ENCODE results near the gene PHC2. TPM values are rescaled to one million over a fixed set of nuclear protein-coding genes. Genes with fewer than 3 reads are reported as not detected.

Gene PHC2
- total RNA-seq, 1 experiment from 2014 or later = 9.4 TPM

DNA sequence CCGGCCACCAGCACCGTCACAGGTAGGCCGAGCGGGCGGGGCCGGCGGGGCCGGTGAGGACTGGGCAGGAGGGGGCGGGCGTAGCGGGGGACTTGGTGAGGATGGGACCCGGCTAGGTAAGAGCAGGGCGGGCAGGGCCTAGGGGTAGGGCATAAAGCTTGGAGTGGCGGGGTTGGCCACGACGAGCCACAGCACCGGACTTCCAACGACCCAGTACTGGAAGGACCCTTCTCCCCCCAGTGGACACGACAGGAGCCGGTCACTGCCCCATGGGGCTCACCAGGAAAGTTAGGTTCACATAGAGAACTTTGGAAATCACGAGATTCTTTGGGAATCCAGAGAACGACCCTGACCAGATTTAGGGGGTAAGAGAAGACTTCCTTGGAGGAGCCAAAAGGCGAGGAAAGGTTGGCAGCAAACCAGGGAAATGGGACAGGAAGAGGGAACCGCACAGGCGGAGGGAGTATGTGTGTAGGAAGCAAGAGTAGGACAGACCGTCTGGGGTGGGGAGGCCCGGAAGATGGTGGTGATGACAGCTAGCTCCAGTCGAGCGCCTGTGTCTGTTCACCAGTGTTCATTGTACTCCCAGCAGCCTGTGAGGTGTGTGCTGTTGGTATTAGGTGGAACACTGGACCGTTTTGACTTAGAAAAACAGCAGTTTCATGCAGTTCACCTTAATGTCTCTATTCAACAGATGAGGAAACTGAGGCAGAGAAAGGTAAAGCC is 154.2 kb downstream of the PHC2 start:
- DNase-seq = no peak
- Histone ChIP-seq H3K79me1 (ENCODE audit: insufficient read depth, low read depth, low read length, poor library complexity, severe bottlenecking) (no peaks in the 10 kb centered on the region), H4K20me1 (ENCODE audit: control insufficient read depth, insufficient read depth, insufficient read length) (no peaks in the 10 kb centered on the region), H3K79me2 (ENCODE audit: insufficient read depth, low read length) (no peaks in the 10 kb centered on the region), H3K4me1 (ENCODE audit: insufficient read depth, low read length) (peaks cover 4% of the 10 kb centered on the region; the same call in 1 of the 2 replicates), H2BK15ac (ENCODE audit: low read depth, low read length) (no peak overlapping the region), H3K14ac (ENCODE audit: insufficient read depth, low read length) (no peak overlapping the region), H3K27ac (ENCODE audit: insufficient read length, low read depth, low read length) (no peak overlapping the region), H4K8ac (replicated peaks; ENCODE audit: insufficient read length, low read depth, low read length) (no peak overlapping the region), H3K18ac (ENCODE audit: insufficient read length, low read depth, low read length) (no peak overlapping the region), H3K27me3 (ENCODE audit: insufficient read depth, low read length) (no peaks in the 10 kb centered on the region), H4K5ac (ENCODE audit: insufficient read length, low read depth, low read length) (no peak overlapping the region), H3K4me2 (ENCODE audit: insufficient read depth, insufficient read length, low read length) (no peak overlapping the region), H3K56ac (ENCODE audit: insufficient read length, low read depth, low read length) (no peak overlapping the region), H3K23me2 (ENCODE audit: insufficient read length, low read depth, low read length, poor library complexity, severe bottlenecking) (no peaks in the 10 kb centered on the region), H3K9me3 (ENCODE audit: control insufficient read depth, low read depth, low read length) (no peaks in the 10 kb centered on the region), H2AFZ (ENCODE audit: low read length) (no peak overlapping the region), H3T11ph (ENCODE audit: low read length) (no peak overlapping the region), H3K4ac (ENCODE audit: low read depth, low read length) (no peak overlapping the region), H4K91ac (ENCODE audit: insufficient read length, low read depth, low read length) (no peak overlapping the region), H3K23ac (ENCODE audit: insufficient read length, low read depth, low read length) (no peak overlapping the region), H2BK5ac (ENCODE audit: insufficient read length, low read length) (no peak overlapping the region), H2BK120ac (ENCODE audit: low read depth, low read length, poor library complexity, severe bottlenecking) (no peak overlapping the region), H3K9ac (ENCODE audit: extremely low read depth, insufficient read length, low read length) (no peak overlapping the region), H2AK5ac (ENCODE audit: insufficient read length, low read length) (no peak overlapping the region), H2BK12ac (ENCODE audit: insufficient read length, low read depth, low read length) (no peak overlapping the region), H2BK20ac (ENCODE audit: low read depth, low read length, poor library complexity, severe bottlenecking) (no peak overlapping the region)
- Mint-ChIP-seq H3K4me3 (no peak overlapping the region; a peak in 1 of 5 replicates), H3K9me3 (no peaks in the 10 kb centered on the region), H3K4me1 (peaks cover 12 to 16% of the 10 kb centered on the region in 2 experiments), H3K27ac (peak overlapping the region in 1 of 3 experiments; percentile 8; a peak in 1 of 7 replicates), H3K27me3 (ENCODE audit: low read depth) (no peaks in the 10 kb centered on the region), H3K36me3 (ENCODE audit: insufficient read depth in 1 of 3, low read depth in 3 of 3) (peaks cover 5 to 30% (median 30%) of the 10 kb centered on the region in 3 experiments; a peak in 6 of 7 replicates)
- no CpG with 5 or more reads among the region's 30 CpGs for WGBS (ENCODE audit: extremely low coverage, insufficient read length, low lambda C conversion rate)
- TF ChIP-seq, protein P1, sequence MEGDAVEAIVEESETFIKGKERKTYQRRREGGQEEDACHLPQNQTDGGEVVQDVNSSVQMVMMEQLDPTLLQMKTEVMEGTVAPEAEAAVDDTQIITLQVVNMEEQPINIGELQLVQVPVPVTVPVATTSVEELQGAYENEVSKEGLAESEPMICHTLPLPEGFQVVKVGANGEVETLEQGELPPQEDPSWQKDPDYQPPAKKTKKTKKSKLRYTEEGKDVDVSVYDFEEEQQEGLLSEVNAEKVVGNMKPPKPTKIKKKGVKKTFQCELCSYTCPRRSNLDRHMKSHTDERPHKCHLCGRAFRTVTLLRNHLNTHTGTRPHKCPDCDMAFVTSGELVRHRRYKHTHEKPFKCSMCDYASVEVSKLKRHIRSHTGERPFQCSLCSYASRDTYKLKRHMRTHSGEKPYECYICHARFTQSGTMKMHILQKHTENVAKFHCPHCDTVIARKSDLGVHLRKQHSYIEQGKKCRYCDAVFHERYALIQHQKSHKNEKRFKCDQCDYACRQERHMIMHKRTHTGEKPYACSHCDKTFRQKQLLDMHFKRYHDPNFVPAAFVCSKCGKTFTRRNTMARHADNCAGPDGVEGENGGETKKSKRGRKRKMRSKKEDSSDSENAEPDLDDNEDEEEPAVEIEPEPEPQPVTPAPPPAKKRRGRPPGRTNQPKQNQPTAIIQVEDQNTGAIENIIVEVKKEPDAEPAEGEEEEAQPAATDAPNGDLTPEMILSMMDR (conservative IDR thresholded peaks at IDR 0.05) = no peak

Data from H9 (cell line).